Inflammatory macrophage (primary cell): ENCODE data around the gene BCL2L2.
A peak's percentile ranks its signal among the peaks of the same experiment; 100 is the strongest.
"Not testable (repeated sequence)": the region's sequence is repeated elsewhere in the genome, so short reads cannot be mapped to it uniquely, and the experiment has no call there.

ENCODE experiments used
- DNase-seq, 2 donors: peaks; one replicate each; pipeline ENCODE4 v3.0.0-alpha.2; 2020 to 2022

Gene BCL2L2

GRCh38 chr14:23324993-23325392 is 18.4 kb downstream of the BCL2L2 start:
- no peak for DNase-seq

GRCh38 chr14:23325746-23326145 is 19.1 kb downstream of the BCL2L2 start:
- not testable (repeated sequence) for DNase-seq

GRCh38 chr14:23326491-23327332 is 20.1 kb downstream of the BCL2L2 start:
- DNase-seq, result no peak

GRCh38 chr14:23327947-23328744 is 21.5 kb downstream of the BCL2L2 start:
- DNase-seq, result peak; percentile 76 to 80

- DNase-seq, result no peak
These were observed 29.0 kb downstream of the BCL2L2 start for GRCh38 chr14:23335623-23336022.

- no peak for DNase-seq
These were observed 33.1 kb downstream of the BCL2L2 start for GRCh38 chr14:23339506-23340268.

- no peak for DNase-seq
These were observed 37.8 kb downstream of the BCL2L2 start for GRCh38 chr14:23344481-23344880.

GRCh38 chr14:23345987-23346692 is 39.5 kb downstream of the BCL2L2 start:
- no peak for DNase-seq

GRCh38 chr14:23346693-23347405 is 40.2 kb downstream of the BCL2L2 start:
- DNase-seq, result no peak

- DNase-seq, result no peak
These were observed 41.0 kb downstream of the BCL2L2 start for GRCh38 chr14:23347406-23348296.

GRCh38 chr14:23348297-23348655 is 41.6 kb downstream of the BCL2L2 start:
- DNase-seq, result no peak

- DNase-seq, result no peak
These were observed 42.7 kb downstream of the BCL2L2 start for GRCh38 chr14:23349156-23349845.

- DNase-seq, result no peak
These were observed 45.3 kb downstream of the BCL2L2 start for GRCh38 chr14:23351681-23352505.

GRCh38 chr14:23352506-23353432 is 46.1 kb downstream of the BCL2L2 start, which contains the start of gene SLC22A17:
Gene SLC22A17, minus strand, starts transcription at chr14:23352887.
- DNase-seq, result peak in 1 of 2 donors; percentile 8

GRCh38 chr14:23353433-23353780 is 46.8 kb downstream of the BCL2L2 start:
- DNase-seq, result no peak

- DNase-seq, result no peak
These were observed 48.4 kb downstream of the BCL2L2 start for GRCh38 chr14:23354990-23355389.

- no peak for DNase-seq
These were observed 49.3 kb downstream of the BCL2L2 start for GRCh38 chr14:23355871-23356435.

- no peak for DNase-seq
These were observed 50.0 kb downstream of the BCL2L2 start for GRCh38 chr14:23356662-23357061.
